Measurements from ENCODE around the gene NFATC4.

Gene NFATC4

DNA sequence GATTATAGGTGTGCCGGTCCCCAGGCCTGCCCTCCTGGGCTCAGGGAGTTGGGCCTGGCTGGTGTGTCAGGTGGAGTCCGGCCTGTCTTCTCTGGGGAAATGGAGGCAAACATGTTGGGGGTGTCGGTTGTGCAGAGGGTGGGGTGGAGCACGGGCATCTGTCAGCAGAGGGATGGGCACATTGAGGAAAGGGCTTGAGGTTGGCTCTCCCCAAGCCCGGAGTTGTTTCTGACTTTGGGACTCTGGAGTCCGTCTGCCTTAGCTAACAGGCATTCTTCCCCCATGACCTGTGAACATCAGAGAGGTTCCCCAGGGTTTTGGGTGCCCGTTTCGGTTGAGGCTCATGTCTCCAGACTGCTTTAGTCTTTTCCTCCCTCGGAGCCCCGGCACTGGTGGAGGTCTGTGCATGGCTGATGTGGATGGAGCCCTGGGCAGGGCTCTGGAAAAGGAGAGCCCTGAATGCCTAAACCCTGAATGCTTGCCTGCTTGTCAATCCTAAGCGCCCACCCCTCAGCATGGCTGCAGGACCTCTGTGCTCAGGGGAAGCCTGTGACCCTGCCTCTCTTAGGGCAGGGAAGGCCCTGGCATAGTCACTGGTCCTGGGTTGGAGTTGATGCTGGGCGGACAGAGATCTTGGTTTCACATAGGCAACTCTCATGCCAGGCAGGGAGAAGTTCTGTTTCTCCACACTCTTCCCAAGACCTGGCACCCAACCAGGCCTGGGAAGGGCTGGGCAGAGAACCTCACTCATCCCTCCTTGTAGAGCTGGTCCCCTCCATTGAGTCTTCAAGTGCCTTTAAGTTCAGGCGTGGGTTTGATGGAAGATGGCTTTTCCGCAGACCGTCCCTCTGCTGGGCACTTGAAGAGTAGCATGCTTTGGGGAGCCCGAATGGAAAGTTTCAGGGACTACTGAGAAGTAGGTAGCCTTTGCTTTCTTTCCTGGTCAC is 43.7 kb downstream of the NFATC4 start:
- DNase-seq: peak in 1 of 2 experiments; percentile 43

- DNase-seq: no peak
Observed at GRCh38 chr14:24414077-24414476, 46.1 kb downstream of the NFATC4 start.

GRCh38 chr14:24414732-24415420 is 46.9 kb downstream of the NFATC4 start:
- no peak for DNase-seq

DNA sequence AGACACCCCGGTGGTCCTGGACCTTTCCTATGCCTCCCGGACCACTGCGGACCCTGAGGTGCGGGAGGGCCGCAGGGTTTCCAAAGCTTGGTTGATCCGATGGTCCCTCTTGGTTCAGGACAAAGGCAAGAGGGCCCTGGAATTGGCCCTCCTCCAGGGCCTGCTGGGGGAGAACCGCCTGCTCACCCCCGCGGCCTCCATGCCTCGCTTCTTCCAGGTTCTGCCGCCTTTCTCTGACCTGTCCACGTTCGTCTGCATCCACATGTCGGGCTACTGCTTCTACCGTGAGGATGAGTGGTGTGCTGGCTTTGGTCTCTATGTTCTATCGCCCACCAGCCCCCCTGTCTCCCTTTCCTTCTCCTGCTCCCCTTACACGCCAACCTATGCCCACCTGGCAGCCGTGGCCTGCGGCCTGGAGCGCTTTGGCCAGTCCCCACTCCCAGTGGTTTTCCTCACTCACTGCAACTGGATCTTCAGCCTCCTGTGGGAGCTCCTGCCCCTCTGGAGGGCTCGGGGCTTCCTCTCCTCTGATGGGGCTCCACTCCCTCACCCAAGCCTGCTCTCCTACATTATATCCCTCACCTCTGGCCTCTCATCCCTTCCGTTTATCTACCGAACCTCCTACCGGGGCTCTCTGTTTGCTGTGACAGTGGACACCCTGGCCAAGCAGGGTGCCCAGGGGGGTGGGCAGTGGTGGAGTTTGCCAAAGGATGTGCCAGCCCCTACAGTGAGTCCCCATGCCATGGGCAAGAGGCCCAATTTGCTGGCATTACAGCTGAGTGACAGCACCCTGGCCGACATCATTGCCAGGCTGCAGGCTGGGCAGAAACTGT is 47.7 kb downstream of the NFATC4 start:
- DNase-seq: no peak

DNA sequence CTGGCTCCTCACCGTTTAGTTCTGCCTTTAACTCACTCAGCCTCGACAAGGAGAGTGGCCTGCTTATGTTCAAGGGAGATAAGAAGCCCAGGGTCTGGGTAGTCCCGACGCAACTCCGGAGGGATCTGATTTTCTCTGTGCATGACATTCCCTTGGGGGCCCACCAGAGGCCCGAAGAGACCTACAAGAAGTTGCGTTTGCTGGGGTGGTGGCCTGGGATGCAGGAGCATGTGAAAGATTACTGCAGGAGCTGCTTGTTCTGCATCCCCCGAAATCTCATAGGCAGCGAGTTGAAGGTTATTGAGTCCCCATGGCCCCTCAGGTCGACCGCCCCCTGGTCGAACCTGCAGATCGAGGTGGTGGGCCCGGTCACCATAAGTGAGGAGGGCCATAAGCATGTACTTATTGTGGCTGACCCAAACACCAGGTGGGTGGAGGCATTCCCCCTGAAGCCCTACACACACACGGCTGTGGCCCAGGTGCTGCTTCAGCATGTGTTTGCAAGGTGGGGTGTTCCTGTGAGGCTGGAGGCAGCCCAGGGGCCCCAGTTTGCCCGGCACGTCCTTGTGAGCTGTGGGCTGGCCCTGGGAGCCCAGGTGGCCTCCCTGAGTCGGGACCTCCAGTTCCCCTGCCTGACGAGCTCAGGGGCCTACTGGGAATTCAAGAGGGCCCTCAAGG is 48.4 kb downstream of the NFATC4 start:
- DNase-seq: no peak

DNA sequence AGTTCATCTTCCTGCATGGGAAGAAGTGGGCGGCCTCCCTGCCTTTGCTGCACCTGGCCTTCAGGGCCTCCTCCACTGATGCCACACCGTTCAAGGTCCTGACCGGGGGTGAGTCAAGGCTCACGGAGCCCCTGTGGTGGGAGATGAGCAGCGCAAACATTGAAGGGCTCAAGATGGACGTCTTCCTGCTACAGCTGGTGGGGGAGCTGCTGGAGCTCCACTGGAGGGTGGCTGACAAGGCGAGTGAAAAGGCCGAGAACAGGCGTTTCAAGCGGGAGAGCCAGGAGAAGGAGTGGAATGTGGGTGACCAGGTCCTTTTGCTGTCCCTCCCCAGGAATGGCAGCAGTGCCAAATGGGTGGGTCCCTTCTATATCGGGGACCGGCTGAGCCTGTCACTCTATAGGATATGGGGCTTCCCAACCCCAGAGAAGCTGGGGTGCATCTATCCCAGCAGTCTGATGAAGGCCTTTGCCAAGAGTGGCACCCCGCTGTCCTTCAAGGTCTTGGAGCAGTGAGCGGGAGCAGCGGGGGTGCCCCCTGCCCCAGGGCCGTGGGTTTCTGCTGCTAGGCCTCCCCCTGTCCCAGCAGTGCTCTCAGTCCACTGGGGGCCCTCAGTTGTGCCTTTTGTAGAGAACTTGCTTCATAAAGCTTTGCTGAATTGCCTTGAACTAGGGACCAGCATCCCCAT is 49.1 kb downstream of the NFATC4 start:
- DNase-seq: no peak

DNA sequence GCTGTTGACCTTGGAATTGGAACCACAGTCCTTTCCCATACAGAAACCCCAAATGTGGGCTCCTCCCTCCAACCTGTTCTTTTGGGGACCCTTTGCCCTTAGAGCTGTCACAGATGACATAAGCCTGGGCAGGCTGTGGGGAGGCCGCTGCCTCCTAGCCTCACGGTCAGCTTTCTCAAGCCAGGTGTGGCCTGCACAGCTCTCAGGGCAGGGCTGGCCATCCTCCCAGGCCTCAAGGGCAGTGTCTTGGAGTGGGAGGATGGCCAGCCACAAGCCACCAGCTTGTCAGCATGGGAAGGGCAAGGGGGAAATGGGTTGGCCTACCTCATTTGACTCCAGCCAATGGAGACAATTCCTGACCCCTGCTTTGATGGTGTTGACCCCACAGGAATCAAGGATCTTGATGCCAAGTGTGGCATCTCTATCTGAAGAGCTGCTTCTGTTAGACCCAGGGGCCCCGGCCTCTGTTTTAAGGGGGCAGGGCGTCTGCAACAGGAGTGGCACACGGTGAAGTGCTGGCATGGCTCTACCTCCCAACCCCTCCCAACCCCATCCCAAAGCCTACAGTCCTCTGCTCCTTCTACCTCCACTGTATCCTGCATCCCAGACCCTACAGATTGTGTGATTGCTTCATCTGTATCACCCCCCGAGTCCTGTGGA is 50.0 kb downstream of the NFATC4 start:
- no peak for DNase-seq

GRCh38 chr14:24418492-24418873 is 50.5 kb downstream of the NFATC4 start:
- DNase-seq: no peak

DNA sequence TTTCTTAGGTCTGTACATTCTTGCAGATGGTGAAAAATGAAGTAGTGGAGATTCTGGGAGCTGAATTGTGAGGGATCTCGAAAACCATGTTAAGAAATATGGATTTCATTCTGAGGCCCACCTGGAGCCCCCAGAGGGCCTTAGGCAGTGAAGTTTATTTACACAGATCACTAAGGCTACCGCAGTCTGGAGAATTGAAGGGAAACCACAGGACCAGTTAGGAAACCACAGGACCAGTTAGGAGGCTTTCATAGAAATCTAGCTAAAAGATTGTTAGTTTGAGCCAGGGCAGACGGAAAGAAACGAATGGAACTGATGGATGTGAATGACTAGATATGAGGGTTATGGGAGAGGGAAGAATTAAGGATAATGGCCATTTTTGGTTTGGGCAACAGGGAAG is 54.3 kb downstream of the NFATC4 start:
- no peak for DNase-seq

GRCh38 chr14:24422694-24423601 is 55.0 kb downstream of the NFATC4 start:
- DNase-seq: no peak

- peak in 1 of 2 experiments; percentile 24 for DNase-seq
Observed at GRCh38 chr14:24425704-24426103, 57.7 kb downstream of the NFATC4 start.

- no peak for DNase-seq
Observed at GRCh38 chr14:24426150-24426911, 58.3 kb downstream of the NFATC4 start.

GRCh38 chr14:24426912-24427536 is 59.0 kb downstream of the NFATC4 start:
- no peak for DNase-seq

- no peak for DNase-seq
Observed at GRCh38 chr14:24427537-24428508, 59.8 kb downstream of the NFATC4 start.

- no peak for DNase-seq
Observed at GRCh38 chr14:24428628-24429394, 60.8 kb downstream of the NFATC4 start.

Data from NCI-H446 (cell line).